Measurements from ENCODE around the gene RTP3.
"Not testable (repeated sequence)": the region's sequence is repeated elsewhere in the genome, so short reads cannot be mapped to it uniquely, and the experiment has no call there.

Gene RTP3

DNA sequence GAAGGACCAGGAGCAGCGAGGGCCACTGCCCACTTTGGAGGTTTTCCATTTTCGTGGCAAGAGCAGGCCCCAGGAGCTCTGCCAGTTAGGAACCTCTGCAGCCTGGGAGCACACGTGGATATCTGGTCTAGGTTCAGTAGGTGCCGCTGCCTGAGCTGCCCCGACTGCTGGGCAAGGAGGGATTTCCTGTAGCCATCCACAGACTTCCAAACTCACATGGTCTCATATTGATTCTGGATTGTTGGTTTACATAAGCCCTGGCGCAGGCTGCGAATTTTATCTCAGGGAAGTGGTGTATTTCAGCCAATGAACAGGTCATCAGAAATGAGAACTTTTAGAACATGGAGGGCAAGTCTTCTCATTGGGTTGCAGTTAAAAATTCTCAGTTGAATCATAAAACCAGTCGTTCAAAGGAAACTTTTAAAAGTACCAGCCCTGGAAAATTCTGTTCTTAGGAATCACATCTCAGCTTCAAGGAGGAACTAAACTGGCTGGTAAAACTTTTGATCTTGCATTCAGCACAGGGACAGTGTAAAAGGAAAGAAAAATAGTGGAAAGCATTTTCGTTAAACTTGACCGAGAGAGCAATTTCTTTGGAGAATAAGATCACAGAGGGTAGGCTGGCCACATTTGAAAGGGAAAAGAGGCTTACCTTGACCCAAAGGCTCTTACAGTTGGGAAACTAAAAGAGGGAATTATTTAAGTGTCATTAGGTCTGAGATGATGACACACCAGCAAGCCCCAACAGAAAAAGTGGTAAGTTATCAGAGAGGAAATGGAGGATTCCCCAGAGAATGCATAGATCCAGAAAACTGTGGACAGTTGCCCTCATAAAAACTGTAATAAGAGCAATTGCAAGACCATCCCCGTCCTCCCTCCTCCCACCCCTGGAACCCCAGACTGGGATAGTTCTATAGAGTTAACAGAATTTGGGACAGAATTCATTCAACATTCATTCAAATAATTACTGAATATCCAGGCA is 6.4 kb upstream of the RTP3 start:
- TF ChIP-seq CTCF (IDR thresholded peaks at IDR 0.05; ENCODE audit: low read depth, low read length) = no peak
- DNase-seq (ENCODE audit: extremely low read depth, low read depth) = no peak

DNA sequence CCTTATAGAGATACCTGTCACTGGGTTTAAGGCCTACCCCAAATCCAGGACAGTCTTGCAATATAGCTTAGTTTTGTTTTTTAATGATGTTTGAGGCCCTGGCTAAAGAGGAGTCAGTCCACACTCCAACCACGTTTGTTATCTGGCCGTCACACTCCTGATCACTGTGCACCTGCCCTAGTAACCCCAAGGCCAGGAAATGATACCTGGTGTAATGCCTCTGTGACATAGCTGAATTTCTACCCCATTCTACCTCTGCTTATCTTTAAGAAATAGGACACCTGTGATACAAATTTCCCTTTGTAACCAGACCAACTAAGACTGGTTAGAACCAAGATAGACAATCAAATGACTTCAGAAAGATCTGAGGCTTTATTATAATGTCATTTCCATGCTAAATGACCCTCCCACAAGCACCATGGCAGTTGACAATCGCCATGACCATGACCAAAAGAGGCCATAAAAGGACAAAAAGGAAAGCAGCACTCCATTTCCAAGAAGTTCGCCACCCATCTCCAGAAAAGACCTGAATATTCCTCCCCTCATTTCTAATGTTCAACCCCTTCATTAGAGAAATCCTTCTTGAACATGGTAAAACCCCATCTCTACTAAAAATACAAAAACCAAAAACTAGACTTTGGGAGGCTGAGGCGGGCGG is 4.8 kb upstream of the RTP3 start:
- TF ChIP-seq CTCF (IDR thresholded peaks at IDR 0.05; ENCODE audit: low read depth, low read length) = no peak
- DNase-seq (ENCODE audit: extremely low read depth, low read depth) = no peak

DNA sequence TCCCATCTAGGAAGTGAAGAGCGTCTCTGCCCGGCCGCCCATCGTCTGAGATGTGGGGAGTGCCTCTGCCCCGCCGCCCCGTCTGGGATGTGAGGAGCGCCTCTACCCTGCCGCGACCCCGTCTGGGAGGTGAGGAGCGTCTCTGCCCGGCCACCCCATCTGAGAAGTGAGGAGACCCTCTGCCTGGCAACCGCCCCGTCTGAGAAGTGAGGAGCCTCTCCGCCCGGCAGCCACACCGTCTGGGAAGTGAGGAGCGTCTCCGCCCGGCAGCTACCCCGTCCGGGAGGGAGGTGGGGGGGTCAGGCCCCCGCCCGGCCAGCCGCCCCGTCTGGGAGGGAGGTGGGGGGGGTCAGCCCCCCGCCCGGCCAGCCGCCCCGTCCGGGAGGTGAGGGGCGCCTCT is 3.3 kb upstream of the RTP3 start:
- not testable (repeated sequence) for DNase-seq (ENCODE audit: extremely low read depth, low read depth)

- TF ChIP-seq CTCF (IDR thresholded peaks at IDR 0.05; ENCODE audit: low read depth, low read length) = no peak
- DNase-seq (ENCODE audit: extremely low read depth, low read depth) = peak; percentile 43
These were observed 1.8 kb upstream of the RTP3 start for GRCh38 chr3:46495901-46496456.

GRCh38 chr3:46496746-46497555 is 825 bp upstream of the RTP3 start:
- peak; percentile 27 for TF ChIP-seq CTCF (IDR thresholded peaks at IDR 0.05; ENCODE audit: low read depth, low read length)
- DNase-seq (ENCODE audit: extremely low read depth, low read depth) = no peak

GRCh38 chr3:46498916-46499519 is 1.2 kb downstream of the RTP3 start:
- DNase-seq (ENCODE audit: extremely low read depth, low read depth) = no peak
- no peak for TF ChIP-seq CTCF (IDR thresholded peaks at IDR 0.05; ENCODE audit: low read depth, low read length)
